ENCODE data around the gene TRPC5OS.

The TRPC5OS gene

DNA sequence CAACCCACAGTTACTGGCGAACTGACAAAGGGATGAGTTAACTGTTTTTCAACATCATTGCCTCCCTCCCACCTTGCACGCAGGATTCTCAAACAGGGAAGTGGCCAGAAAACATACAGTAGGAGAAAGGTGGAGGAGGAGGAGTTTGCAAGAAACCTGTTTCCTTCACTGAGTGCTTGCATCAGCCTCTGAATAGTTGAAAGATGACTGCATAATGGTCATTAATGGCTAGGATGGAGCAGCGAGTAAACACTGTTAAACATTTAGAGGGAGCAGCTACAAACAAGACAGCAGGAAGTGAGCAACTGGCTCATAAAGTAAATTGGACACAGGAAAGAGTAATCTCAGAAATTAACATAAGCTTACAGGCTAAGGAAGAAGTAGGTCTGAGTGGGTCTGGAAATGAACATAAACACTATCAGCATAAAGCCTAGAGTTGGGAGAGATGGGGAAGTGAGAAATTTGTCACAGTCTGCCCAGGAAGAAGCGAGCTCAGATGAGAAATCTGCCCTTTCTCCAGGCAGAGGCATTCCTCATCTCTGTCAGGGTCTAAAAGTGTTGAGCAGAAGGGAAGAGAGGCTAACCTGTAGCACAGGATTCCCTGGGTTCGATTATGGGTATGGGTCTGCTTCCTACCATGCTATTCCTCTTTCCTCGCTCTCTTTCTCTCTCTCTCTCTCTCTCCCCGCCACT, 38.6 kb downstream of the TRPC5OS start:
- TF ChIP-seq, protein P1, sequence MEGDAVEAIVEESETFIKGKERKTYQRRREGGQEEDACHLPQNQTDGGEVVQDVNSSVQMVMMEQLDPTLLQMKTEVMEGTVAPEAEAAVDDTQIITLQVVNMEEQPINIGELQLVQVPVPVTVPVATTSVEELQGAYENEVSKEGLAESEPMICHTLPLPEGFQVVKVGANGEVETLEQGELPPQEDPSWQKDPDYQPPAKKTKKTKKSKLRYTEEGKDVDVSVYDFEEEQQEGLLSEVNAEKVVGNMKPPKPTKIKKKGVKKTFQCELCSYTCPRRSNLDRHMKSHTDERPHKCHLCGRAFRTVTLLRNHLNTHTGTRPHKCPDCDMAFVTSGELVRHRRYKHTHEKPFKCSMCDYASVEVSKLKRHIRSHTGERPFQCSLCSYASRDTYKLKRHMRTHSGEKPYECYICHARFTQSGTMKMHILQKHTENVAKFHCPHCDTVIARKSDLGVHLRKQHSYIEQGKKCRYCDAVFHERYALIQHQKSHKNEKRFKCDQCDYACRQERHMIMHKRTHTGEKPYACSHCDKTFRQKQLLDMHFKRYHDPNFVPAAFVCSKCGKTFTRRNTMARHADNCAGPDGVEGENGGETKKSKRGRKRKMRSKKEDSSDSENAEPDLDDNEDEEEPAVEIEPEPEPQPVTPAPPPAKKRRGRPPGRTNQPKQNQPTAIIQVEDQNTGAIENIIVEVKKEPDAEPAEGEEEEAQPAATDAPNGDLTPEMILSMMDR (IDR thresholded peaks at IDR 0.05) = no peak

DNA sequence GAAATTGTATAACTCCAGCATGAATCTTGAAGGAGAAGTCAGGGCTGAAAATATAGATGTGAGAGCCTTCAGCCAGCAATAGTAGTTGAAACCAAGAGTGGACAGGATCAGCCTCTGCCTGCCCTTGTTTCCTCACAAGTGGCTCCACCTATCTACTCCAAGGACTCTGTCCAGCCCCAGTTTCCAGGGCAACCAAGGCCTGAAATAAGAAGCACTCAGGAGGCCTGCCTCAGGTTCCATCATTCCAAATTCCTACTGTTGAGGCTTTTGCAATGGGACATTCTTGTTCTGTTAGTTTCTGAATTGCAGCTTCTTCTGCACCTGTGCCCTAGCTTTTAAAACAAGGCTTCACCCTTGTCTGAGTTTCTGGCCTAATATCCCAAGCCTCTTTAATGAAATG, 41.6 kb downstream of the TRPC5OS start:
- TF ChIP-seq, protein P1 (IDR thresholded peaks at IDR 0.05) = no peak

DNA sequence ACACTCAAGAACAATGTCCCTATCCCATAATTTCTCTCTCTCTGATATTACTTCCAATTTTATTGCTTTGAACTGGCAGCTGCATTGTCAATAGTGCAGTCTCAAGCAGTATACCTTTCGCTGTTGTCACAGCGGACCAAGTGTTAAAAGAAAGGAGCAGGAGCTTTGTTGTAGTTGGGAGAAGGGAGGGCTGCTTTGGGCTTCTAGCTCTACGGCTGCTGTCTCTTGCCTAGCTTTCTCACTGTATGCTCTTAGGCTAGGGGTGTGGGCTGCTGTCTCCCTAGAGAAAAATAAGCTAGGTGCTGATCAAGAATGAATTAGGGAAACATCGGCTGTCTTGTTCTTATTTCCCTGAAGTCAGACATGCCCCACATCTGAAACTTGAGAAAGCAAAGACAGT, 52.5 kb downstream of the TRPC5OS start:
- TF ChIP-seq, protein P1 (IDR thresholded peaks at IDR 0.05) = no peak

Measured in LNCAP (cell line).